Mesodermal cell (in vitro differentiated cells): ENCODE measurements around the gene SBNO1.
"Not testable (repeated sequence)": the region's sequence is repeated elsewhere in the genome, so short reads cannot be mapped to it uniquely, and the experiment has no call there.

ENCODE experiments used
- H3K27ac ChIP-seq: 2 replicates; pipeline ENCODE4 v1.7.0; 2013; ENCODE audit warnings: mild to moderate bottlenecking, low read depth, low read length, moderate library complexity; ENCODE audit not compliant: severe bottlenecking
- H3K36me3 ChIP-seq: 2 replicates; pipeline ENCODE4 v1.7.1; 2013; ENCODE audit warnings: mild to moderate bottlenecking, low read length, moderate library complexity; ENCODE audit not compliant: control insufficient read depth, insufficient read depth
- H3K4me1 ChIP-seq: one replicate; pipeline ENCODE4 v1.7.1; 2013; ENCODE audit warnings: mild to moderate bottlenecking, low read length; ENCODE audit not compliant: insufficient read depth, control insufficient read depth, poor library complexity, severe bottlenecking
- H3K4me3 ChIP-seq: 2 replicates; pipeline ENCODE4 v1.7.0; 2013; ENCODE audit warnings: low read length, control low read depth, mild to moderate bottlenecking; ENCODE audit not compliant: insufficient read depth, poor library complexity, severe bottlenecking; ENCODE audit errors: extremely low read depth
- H3K9me3 ChIP-seq: 2 replicates; pipeline ENCODE4 v1.7.1; 2013; ENCODE audit warnings: mild to moderate bottlenecking, low read length, moderate library complexity; ENCODE audit not compliant: control insufficient read depth
- WGBS, 2 experiments: methylation state at CpG; one replicate each; pipeline ENCODE4 v1.1.5; 2013; ENCODE audit warnings: missing lambda C conversion rate in 2 of 2; ENCODE audit not compliant: insufficient coverage in 2 of 2; 5-methylcytosine and 5-hydroxymethylcytosine counted together

Gene SBNO1

GRCh38 chr12:123248996-123249741, 115.5 kb downstream of the SBNO1 start:
- H3K4me1 ChIP-seq, H3K9me3 ChIP-seq, H3K27ac ChIP-seq, H3K4me3 ChIP-seq: not testable (repeated sequence)
- 88 to 92% methylated on average over 16 to 24 of the region's 26 CpGs for WGBS, 2 experiments
- H3K36me3 ChIP-seq = peaks cover 62% of the 10 kb centered on the region

- 83% methylated on average over 2 of the region's 2 CpGs; no CpG with 5 or more reads in 1 of the 2 experiments for WGBS, 2 experiments
- not testable (repeated sequence) for H3K4me3 ChIP-seq, H3K9me3 ChIP-seq, H3K4me1 ChIP-seq, H3K27ac ChIP-seq
- peaks cover 52% of the 10 kb centered on the region for H3K36me3 ChIP-seq
Measured at GRCh38 chr12:123248129-123248528, 116.5 kb downstream of the SBNO1 start.

- Histone ChIP-seq H3K27ac (no peak overlapping the region), H3K4me1 (no peaks in the 10 kb centered on the region), H3K9me3 (peaks cover 7% of the 10 kb centered on the region), H3K4me3 (no peak overlapping the region), H3K36me3 (peaks cover 45% of the 10 kb centered on the region)
- WGBS, 2 experiments = 100% methylated on average over 1 of the region's 3 CpGs
Measured at GRCh38 chr12:123245678-123246077, 119.0 kb downstream of the SBNO1 start.

GRCh38 chr12:123243671-123244262, 120.9 kb downstream of the SBNO1 start:
- H3K4me1 ChIP-seq = no peaks in the 10 kb centered on the region
- H3K4me3 ChIP-seq = no peak overlapping the region
- H3K27ac ChIP-seq = no peak overlapping the region
- peaks cover 42% of the 10 kb centered on the region for H3K36me3 ChIP-seq
- 97 to 100% methylated on average over 3 to 5 of the region's 7 CpGs for WGBS, 2 experiments
- H3K9me3 ChIP-seq = peaks cover 4% of the 10 kb centered on the region

- Histone ChIP-seq H3K4me3 (no peak overlapping the region), H3K27ac (peak overlapping the region; percentile 36), H3K9me3 (no peaks in the 10 kb centered on the region), H3K36me3 (peaks cover 37% of the 10 kb centered on the region), H3K4me1 (no peaks in the 10 kb centered on the region)
- WGBS, 2 experiments = 78 to 80% methylated on average over 5 to 10 of the region's 11 CpGs
Measured at GRCh38 chr12:123242116-123242904, 122.3 kb downstream of the SBNO1 start.
